ENCODE results near the gene HPN.

HPN gene

GRCh38 chr19:35104361-35104760 lies 62.8 kb downstream of the HPN start:
- Histone ChIP-seq H3K36me3 (no peaks in the 10 kb centered on the region), H3K27ac (no peak overlapping the region), H3K27me3 (ENCODE audit: insufficient read depth, low read depth, severe bottlenecking) (no peaks in the 10 kb centered on the region), H3K9me3 (ENCODE audit: severe bottlenecking) (peaks cover 4% of the 10 kb centered on the region), H3K4me3 (ENCODE audit: low read depth, low read length) (no peak overlapping the region)
- TF ChIP-seq CTCF (IDR thresholded peaks at IDR 0.05; ENCODE audit: low read depth, low read length) = no peak
- DNase-seq = no peak

GRCh38 chr19:35105047-35105410 lies 63.5 kb downstream of the HPN start:
- H3K9me3 ChIP-seq (ENCODE audit: severe bottlenecking) = peaks cover 4% of the 10 kb centered on the region
- no peaks in the 10 kb centered on the region for H3K36me3 ChIP-seq
- no peak for DNase-seq
- H3K4me3 ChIP-seq (ENCODE audit: low read depth, low read length) = no peak overlapping the region
- H3K27me3 ChIP-seq (ENCODE audit: insufficient read depth, low read depth, severe bottlenecking) = no peaks in the 10 kb centered on the region
- no peak for TF ChIP-seq CTCF (IDR thresholded peaks at IDR 0.05; ENCODE audit: low read depth, low read length)
- H3K27ac ChIP-seq = no peak overlapping the region

DNA sequence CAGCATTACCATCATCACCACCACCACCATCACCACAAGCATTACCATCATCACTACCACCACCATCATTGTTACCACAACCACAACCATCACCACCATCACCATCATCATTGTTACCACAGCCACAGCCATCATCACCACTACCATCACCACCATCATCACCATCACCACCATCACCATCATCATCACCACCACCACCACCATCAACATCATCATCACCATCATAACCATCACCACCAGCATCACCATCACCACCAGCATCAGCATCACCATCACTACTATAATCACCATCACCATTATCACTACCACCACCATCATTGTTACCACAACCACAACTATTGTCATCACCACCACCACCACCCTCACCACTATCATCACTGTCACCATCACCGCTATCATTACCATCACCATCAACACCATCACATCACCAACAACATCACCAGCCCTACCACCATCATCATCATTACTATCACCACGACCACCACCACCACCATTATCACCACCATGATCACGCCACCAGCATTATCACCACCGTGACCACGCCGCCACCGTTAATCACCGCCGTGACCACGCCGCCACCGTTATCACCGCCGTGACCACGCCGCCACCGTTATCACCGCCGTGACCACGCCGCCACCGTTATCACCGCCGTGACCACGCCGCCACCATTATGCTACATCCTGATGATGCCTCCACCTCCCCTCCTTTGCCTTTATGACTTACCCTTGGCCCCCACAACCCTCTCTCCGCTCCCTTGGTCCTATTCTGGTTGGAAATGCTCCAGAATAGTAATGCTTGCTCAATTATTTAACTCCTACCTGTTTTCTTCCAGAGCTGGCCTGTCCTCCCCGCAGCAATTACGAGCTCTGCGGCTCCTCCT lies 64.1 kb downstream of the HPN start:
- no peak for DNase-seq
- H3K36me3 ChIP-seq = no peaks in the 10 kb centered on the region
- H3K27me3 ChIP-seq (ENCODE audit: insufficient read depth, low read depth, severe bottlenecking) = no peaks in the 10 kb centered on the region
- H3K27ac ChIP-seq = no peak overlapping the region
- no peak overlapping the region for H3K4me3 ChIP-seq (ENCODE audit: low read depth, low read length)
- H3K9me3 ChIP-seq (ENCODE audit: severe bottlenecking) = peaks cover 4% of the 10 kb centered on the region
- no peak for TF ChIP-seq CTCF (IDR thresholded peaks at IDR 0.05; ENCODE audit: low read depth, low read length)

DNA sequence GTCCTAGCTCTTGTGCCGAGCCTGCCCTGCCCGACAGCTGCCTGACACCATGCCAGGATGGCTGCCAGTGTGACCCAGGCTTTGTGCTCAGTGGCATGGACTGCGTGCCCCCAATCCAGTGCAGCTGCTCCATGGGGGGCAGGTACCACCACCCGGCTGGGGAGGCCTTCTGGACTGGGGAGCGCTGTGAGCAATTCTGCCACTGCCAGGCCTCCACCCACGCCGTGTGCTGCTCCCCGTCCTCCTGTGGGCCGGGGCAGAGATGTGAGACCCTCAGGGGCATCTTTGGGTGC lies 64.7 kb downstream of the HPN start:
- no peak for DNase-seq
- no peaks in the 10 kb centered on the region for H3K27me3 ChIP-seq (ENCODE audit: insufficient read depth, low read depth, severe bottlenecking)
- no peak overlapping the region for H3K27ac ChIP-seq
- no peak overlapping the region for H3K4me3 ChIP-seq (ENCODE audit: low read depth, low read length)
- no peak for TF ChIP-seq CTCF (IDR thresholded peaks at IDR 0.05; ENCODE audit: low read depth, low read length)
- H3K36me3 ChIP-seq = no peaks in the 10 kb centered on the region
- H3K9me3 ChIP-seq (ENCODE audit: severe bottlenecking) = peaks cover 4% of the 10 kb centered on the region

DNA sequence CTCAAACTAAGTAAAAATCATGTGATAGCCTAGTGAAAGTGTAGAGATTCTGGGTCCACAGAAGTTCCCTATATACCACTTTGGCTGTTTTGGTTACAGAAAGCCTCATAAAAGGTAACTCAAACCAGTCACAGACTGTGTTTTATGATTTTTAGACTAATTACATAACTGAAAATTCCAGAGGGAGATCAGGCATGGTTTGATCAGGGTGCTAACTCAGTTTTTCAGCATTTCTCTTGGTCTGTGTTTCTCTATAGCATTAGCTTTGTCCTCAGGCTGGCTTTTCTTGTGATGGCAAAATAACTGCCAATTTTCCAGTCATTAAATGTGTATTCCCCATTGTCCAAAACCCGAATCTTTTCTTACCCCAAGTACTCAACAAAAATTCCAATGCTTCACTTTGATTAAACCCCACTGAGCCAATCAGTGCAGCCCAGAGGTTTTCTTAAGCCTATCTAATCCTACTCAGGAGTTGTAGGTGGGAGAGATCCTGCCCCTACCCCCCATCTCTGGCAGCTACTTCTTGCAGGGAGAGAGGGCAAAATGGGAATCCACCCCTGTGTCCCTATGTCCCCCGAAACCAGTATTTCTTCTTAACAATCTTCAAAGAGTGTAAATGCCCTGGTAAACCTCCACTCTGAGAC lies 65.5 kb downstream of the HPN start:
- Histone ChIP-seq H3K27ac (no peak overlapping the region), H3K4me3 (ENCODE audit: low read depth, low read length) (no peak overlapping the region), H3K9me3 (ENCODE audit: severe bottlenecking) (peaks cover 4% of the 10 kb centered on the region), H3K36me3 (no peaks in the 10 kb centered on the region), H3K27me3 (ENCODE audit: insufficient read depth, low read depth, severe bottlenecking) (no peaks in the 10 kb centered on the region)
- DNase-seq = no peak
- no peak for TF ChIP-seq CTCF (IDR thresholded peaks at IDR 0.05; ENCODE audit: low read depth, low read length)

Data from WERI-Rb-1 (cell line).